HG02852 (cell line): ENCODE results near the gene AAMP.
A peak's percentile ranks its signal among the peaks of the same experiment; 100 is the strongest.

Experiments used
- ATAC-seq: cut with Tn5 transposase; IDR thresholded peaks from one replicate; pipeline ENCODE4 v1.9.1; 2021; ENCODE audit warnings: mild to moderate bottlenecking, moderate library complexity; ENCODE audit not compliant: unreplicated experiment

The AAMP gene

DNA sequence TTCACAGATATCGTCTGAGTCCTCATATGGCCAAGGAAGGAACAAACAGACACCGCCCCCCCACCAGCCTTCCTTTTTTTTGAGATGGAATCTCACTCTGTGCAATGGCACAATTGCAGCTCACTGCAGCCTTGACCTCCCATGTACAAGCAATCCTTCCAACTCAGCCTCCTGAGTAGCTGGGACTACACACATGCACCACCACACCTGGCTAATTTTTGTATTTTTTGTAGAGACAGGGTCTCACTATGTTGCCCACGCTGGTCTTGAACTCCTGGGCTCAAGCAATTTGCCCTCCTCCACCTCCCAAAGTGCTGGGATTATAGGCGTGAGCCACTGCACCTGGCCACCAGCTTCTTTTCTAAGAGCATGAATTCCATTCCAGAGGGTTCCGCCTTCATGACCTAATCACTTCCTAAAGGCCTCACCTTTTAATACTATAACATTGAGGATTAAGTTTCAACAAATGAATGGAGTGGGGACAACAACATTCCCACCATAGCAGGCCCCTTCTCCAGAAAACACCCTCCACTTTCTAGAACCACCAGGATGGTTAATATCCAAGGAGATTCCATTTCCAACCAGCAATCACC lies 24.6 kb upstream of the AAMP start:
- no peak for ATAC-seq

DNA sequence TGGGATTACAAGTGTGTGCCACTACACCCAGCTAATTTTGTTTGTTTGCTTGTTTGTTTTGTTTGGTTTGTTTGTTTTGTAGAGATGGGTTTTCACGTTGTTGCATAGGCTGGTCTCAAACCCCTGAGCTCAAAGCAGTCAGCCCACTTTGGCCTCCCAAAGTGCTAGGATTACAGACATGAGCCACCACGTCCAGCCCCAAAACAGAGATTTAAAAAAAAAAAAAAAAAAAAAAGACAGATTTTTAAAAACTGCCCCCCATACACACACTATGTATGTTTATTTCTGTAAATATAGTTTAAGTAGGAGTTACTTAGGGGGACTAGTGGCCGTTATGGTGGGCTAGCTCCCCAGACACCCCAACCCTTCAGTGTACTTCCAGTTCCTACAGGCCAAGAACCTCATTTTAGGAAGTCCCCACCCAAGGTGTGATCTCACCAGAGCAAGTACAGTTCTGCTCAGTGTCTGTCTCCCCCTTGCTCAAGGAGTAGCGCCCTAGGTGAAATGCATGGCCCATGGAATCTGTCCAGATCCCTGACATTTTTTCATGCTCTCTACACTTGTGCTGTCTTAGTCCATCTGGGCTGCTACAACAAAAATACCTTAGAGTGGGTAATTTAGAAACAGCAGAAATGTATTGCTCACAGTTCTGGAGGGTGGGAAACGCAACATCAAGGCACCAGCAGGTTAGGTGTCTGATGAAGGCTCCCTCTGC lies 23.9 kb upstream of the AAMP start:
- ATAC-seq = no peak

DNA sequence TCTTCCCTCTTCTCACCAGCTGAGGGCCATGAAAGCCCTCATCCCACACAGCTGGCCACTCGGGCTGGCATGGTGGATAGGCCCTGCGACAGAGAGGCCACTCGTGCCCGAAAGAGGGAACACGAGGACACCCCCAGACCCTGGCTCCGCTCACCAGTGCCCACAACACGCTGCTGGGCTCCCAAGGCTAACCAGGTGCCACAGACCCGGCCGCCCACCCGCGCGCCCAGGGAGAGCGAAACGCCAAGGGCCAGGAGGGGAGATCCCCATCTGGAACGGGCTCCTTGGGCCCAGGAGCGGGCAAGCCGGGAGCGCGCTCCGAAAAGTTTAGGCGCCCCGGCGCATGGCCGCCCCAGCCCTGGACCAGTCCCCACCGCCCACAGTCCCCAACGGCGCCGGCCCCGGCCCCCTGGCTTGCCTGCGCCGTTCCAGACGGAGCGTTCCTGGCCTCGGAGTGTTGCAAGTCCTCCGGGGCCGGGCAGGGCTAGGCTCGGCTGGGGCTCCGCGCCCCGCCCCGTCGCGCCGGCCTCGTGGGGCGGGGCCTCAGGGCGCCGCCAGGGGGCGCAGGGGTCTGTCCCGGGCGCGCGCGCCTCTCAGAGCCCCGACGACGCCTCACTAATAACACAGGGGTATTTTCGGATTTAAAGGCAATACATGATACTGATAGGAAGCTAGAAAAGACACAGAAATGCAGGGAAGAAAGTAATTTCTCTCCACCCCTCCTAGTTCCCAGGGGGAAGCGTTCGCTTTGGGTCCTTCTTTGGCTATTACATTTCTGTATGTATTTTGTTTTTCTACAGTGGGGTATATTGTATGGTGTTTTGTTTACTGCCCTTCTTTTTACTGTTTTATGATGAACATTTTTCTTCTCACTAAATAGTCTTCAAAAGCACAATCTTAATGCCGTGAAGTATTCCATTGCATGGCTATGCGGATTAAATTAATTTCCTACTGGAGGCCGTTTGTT lies 22.4 kb upstream of the AAMP start, which contains the start of gene TMBIM1:
Gene TMBIM1, minus strand, starts transcription at position 456 of the 967 bp plus-strand sequence. CDS start 10,362 bp downstream, outside the sequence.
- ATAC-seq = peak; percentile 77

DNA sequence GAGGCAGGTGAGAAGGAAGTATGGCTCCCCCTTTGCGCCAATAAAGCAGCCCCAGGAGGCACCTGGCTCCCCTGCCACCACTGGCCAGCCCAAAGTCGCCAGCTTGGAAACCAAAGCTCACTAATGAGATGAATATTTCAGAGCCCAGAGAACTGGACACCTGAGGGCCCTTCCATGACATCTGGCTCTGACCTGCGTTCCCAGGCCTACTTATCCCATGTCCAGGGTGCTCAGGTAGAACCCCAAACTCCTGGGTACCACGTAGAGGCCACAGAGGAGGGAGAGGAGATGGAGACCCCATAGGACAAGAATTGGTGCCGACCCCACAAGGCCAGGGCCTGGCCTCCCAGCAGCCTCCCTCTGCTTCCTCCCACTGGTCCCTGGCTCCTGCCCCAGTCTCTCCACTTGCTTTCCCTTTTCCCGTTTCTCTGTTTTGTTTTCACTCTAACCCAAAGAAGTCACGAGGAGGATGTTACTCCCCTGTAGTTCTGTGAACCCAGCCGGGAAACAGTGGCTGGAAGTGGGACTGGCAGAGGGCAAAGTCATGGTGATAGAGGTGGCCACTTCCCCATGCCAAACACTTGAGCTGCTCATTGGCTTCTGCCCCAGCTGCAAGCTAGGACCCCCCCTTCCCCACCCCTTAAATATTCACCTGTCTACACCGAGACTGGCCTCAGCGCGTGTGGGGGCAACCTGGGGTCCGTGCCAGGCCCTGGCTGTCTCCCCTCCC lies 21.5 kb upstream of the AAMP start:
- no peak for ATAC-seq

DNA sequence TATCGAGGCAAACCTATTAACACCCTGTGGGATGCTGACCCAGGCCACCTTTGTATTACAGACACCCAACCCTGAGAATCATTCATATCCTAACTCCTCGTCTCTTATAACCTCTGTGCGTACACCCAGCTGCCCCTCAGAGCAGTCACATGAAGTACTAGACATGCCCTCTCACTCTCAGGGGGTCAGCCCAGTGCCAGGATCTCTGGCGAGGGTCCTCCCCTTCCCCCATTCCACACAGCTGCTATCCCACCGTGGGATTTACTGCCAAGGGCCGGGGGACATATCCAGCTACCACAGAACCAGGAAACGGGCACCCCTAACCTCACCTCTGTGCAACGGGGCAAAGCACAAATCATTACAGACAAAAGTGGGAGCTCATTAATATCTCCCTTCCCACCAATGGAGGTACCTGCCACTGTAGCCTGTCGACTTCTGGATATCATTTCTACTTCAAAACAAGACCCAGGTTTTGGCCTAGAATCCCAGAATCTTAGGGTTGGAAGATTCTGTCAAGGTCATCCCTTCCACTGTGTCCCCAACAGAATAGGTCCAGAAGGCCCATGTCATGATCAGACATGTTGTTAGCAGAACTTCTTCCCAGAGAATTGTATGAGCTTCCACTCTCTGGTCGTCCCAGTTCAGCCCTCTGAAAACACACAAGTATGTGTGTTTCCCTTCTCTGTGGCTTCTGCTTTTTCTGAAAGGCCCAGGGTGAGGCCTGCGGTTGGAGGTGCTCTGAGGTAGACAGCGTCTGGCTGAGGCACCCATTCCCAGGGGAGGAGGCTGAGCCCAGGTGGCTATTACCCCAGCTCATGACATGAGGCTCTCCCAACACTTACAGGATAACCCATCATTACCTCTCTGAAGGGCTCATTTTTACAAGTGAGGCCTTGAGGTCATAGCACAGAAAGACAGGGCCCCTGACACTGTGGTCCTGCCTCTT lies 20.7 kb upstream of the AAMP start:
- ATAC-seq = peak; percentile 44

DNA sequence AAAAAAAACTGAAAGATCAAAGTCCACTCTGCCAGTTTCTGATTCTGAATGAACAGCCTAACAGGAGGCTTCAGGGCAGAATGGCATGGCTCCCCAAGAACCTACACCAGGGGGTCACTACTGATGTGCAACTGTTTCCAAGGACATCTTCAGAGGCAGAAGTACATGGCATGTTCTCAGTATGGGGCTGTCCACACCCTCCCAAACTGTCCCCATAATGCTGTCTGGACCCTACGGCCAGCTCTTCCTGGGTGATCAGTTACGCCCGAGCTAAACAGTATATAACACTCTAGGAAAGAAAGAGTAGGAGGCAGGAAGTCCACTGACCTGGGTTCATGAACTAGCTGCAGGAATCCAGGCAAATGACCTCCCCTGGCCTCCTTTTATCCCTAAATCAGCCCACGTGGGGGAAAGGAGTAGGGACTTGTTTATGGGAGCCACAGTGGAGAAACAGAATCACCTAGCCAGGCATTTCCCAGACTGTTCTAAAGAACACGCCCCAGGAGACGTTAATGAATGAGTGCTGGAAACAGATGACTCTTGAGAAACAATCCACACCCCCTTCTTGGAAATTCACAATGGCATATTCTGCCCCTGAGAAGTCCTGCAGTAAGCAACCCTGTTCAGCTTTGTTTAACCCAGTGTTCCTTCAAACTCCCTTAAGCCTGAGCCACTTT lies 19.8 kb upstream of the AAMP start:
- no peak for ATAC-seq

DNA sequence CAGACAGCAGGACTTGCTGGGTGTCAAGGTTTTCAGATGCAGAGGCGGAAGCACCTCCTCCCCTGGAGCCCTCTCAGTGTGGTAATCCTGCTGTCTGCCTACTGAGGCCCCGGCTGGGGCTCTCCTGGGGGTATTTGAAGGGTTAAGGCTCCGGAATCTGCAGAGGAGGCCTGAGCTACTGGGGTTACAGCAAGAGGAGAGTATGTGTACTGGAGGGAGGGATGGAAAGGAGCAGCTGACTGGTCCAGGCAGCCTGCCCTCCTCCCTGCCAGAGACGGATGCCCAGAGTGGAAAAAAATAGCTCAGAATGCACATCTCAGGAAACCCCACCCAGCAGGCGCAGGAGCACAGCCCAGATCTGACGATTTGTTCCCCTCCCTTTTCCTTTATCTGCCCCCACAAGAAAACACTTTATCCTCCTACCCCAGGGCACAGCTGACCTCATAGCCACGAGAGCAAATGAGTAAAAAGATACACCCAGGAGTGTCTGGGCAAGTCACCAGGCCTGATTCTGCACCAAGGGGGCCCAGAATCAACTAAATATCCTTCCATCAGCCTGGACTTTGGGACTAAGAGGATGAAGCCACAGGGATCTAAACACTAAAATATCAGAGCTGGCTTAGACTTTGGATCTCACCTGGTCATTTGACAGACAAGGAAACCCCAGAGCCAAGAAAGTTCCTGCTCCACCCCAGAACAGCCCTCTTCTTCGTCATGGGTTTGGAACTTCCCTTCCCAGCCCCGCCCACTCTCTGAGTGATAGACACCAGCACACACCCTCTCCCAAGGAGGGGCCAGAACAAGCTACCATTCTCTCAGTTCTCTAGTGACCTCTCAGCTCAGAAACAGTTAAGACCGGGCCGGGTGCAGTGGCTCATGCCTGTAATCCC lies 16.9 kb upstream of the AAMP start:
- peak; percentile 66 for ATAC-seq

DNA sequence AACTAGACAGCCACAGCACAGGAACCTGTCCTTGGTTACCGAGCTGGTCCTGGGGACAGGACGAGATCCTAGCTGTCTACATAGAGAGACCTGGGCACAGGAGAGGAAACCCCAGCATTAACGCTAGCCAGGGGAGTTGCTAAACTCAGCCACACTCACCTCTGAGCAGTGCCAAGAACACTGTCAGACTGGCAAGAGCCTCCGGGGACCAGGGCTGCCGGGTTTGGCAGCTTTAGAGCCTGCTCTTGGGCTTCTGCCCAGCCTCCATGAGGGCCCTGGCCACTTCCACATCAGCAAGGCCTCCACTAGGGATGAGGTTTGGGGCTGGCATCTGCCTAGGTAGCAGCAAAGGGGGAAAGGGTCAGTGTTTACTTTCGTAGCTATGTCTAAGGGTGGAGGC lies 15.7 kb upstream of the AAMP start:
- ATAC-seq = no peak

DNA sequence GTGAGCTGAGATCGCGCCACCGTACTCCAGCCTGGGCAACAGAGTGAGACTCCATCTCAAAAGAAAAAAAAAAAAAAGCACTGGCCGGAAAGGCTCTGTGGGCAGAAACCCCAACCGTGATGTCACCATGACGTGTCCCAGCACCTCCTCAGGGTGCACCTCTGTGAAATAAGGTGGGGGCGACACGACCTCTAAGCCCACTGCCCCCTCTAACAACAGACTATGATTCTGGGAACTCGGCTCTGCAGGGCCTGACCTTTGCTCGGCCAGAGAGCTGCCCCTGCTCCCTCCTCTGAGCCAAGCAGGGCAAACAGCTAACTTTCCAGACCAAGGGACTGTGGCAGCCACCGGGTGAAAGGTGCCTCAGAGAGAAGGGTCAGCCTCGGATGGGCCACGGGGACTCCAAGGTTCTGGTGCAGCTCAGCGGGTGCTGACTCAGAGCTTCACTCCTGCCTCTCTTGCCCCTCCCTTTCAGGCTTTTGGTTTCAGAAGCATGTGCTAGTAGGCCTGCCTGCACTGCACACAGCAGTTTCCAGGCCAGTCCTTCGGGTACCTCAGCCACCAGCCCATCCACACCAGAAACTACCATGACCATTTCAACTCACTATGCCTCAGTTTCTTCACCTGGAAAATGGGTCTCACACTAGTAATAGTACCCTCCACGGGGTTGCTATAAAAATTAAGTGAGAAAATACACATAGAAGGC lies 14.3 kb upstream of the AAMP start:
- ATAC-seq = peak; percentile 57

DNA sequence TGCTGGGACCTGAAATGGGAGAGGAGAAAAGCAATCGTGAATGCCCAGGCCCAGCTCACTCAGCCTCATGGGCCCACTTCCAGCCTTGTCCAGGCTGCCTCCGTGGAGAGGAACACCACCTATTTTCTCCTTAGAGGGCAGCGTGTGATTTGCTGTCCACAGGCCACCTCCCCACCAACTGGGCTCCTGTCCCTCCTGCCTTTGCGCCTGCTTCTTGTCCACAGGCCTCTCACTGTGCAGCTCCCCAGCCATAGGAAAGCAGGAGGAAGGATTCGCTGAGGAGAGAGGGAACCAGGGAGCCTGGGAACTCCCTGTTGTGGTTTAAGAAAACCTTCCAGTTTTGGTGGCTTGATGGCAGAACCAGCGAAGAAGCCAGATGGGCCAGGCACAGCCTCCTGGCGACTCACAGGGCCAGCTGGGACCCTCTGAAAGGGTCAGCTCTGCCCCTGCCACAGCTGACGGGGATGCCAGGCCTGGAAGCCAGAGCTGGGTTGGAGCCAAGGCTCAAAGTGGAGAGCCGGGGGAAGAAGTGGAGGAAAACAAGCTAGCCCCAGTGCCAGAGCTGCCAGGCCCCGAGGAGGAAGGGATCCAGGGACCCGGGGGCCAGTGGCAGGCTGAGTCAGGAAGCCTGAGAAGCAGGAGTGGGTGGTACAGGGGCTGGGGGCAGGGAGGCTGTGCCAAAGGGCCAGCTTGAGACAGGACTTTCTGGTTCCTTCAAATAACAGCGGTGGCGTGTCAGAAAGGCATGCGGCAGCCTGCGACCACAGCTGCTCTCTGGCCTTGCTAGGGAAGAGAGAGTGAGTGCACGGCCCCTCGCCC lies 12.4 kb upstream of the AAMP start:
- no peak for ATAC-seq

DNA sequence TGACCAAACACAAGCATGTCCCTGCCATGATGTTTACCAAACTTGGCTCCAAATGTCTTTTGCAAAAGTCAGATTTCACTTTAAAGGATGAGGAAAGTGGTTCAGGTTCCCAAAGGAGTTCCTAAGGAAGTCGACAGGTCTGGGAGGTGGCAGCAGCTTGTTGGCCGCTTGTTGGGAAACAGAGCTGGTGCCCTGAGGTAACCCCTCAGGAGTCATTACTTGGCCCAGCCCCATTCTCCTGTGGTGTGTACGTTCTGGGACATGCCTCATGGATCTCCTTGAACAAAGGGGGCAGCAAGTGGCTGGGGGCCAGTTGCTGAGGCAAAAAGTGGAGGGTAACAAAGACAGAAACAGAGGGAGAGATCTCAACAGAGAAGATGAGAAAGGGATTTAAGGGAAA lies 11.5 kb upstream of the AAMP start:
- ATAC-seq = no peak

DNA sequence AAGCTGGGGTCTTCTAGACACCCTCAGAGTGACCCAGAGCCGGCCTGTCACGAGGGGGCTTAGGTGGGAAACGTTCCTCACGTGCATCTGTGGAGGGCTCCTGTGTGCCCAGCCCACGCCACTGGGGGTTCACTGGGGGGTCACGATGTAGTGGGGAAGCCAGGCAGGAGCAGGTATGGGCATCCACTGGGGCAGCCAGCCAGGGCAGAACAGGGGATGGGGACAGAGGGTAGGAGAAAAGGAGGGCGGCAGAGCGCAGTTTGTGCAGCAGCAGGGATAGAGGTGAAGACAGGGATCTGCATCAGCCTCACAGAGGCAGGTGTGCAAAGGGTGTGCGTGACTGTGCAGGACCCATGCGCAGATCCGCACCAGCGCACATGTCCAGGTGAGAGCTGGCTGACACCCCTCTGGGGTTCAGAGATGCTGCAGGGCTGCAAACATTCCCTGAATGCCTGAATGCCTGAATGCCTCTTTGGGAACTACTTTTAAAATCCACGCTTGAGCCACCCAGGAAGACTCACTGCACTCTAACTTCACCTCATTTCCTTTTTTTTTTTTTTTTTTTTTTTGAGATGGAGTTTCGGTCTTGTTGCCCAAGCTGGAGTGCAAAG lies 10.4 kb upstream of the AAMP start:
- ATAC-seq = no peak

DNA sequence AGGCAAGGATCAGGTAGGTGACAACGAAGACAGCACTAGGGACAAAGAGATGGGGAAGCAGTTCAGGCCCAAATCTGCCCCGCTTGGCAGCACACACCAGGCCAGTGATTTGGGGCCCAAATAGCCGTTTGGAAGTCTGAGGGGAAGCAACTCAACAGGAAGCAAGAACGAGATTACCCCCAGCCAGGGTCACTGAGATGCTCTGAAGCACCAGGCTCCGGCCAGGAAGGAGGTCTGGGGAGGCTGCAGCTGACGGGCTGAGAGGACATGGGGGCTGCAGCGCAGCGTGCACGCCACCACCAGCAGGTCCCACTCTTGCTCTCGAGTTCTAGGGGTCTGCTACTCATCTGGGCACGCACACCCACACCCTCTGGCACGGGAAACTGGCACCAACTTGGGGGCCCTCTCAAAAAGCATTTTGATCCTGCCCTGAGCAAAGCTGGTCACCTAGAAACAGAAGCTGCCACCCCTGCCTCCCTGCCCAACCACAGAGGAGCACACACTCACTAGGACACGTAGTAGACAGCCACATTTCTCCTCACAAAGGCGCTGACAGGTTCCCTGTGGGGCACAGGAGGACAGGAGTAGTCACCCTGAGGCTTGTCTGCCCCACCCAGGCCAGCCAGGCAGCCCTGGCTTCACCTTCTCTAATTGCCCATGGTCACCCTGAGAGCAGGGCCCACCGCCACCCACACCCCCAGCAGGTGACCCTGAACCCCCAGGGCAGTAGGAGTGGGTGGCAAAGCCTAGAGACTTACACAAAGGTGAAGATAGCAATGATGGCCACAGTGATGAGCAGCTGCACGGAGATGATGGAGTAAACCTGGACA lies 8.8 kb upstream of the AAMP start:
- ATAC-seq = no peak

DNA sequence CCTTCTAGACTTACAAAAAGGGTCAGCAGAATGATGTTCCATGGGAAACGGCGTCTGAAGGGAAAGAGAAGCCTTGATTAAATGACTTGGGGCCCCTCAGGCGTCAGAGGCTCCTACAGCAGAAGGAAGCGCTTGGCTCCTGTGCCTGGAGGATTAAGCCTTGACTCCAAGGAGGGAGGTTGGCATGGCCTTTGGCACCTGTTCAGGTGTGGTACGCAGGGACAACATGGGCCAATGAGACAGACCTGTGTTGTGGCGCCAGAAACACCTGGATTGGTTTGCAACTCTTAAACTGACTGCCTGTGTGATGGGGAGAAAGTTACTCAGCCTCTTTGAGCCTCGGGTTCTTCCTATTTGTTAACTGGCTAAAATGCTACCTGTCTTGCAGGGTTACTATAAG lies 8.0 kb upstream of the AAMP start:
- ATAC-seq = no peak

DNA sequence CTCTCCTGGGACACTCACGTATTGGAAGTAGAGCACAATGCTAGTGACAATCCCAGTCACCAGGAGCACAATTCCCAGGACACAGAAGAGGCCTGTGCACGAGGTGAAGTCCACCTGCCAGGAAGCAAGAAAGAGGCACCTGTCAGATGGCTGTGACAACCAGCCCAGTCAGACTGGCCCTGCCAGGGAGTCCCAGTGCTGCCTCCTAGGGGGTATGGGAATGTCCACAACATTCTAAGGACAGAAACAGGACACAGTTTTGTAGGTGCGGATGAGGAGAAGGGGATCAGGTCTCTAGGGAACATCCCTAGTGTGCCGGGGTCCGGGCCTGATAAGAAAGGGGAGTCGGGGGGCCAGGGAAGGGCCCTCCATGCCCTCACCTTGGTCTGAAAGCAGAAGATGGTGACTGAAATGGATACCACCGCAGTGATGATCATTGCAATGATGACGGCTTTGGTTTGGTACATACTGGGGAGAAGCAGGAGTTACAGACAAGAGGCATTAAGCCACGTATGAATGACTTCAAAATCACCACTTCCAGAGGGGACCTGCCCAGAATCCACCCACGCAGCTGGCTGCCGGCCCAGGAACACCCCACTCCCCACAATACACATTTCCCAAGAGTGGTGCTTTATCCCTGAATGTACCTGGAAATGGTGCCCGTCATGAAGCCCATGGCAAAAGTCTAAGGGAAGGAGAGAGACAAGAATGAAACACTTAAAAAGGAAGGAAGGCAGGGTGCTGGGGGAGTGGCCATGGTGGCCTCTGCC lies 7.2 kb upstream of the AAMP start:
- ATAC-seq = no peak
